Measurements from ENCODE around the gene RALB. TPM values are rescaled to one million over a fixed set of nuclear protein-coding genes. Genes with fewer than 3 reads are reported as not detected.

RALB gene
- total RNA-seq, 2 donors from 2014 or later = 92.6 to 132 TPM

Small RNAs within 50 kb of the gene (small RNA-seq; reads per million reads assigned to genes)
- gene MTND4LP14 = 0 reads per million in 2 donors

Other genes with a start within 250 kb of the RALB start
- gene EPB41L5, start 239.8 kb upstream of the RALB start, total RNA-seq = 10 to 100 TPM; 37.1 to 51.1 TPM
- 10 to 100 TPM; 53.7 to 72.3 TPM for gene TMEM185B, start 29.5 kb upstream of the RALB start, total RNA-seq
- gene INHBB, start 93.3 kb downstream of the RALB start, total RNA-seq = 10 to 100 TPM; 35.9 to 83.7 TPM

Data from prostate gland (tissue), 2 donors.